Naive thymus-derived CD8-positive, alpha-beta T cell (primary cell): ENCODE results near the gene CCDC38. TPM values are rescaled to one million over a fixed set of nuclear protein-coding genes. Genes with fewer than 3 reads are reported as not detected.
A peak's percentile ranks its signal among the peaks of the same experiment; 100 is the strongest.

ENCODE experiments used
- ATAC-seq, 2 donors: fragments of 150-1000 bp; cut with Tn5 transposase in 1 of 2; sonication (Bioruptor Pico), chemical (Tn5 transposase) in 1 of 2; 1 replicate in 1 of 2; 2 replicates in 1 of 2; pipeline ENCODE4 v1.10.0; 2021; ENCODE audit warnings: mild to moderate bottlenecking in 2 of 2, moderate library complexity in 2 of 2
- POLR2A ChIA-PET: fragments of 350-600 bp; sonication (Branson Sonifier 250); formaldehyde crosslinking; loops from one replicate; lab custom pipeline; 2021; ENCODE audit warnings: antibody characterized with exemption; lab: Charles Lee
- DNase-seq, 10 donors: peaks; one replicate each; pipeline versions ENCODE4 v3.0.0 to v3.0.0-alpha.2; 2020 to 2022
- H3K27ac Mint-ChIP-seq, 10 donors: one replicate each; pipeline ENCODE4 v1.8.0; 2020 to 2022; ENCODE audit warnings: mild to moderate bottlenecking in 10 of 10, mixed read lengths in 10 of 10, moderate library complexity in 4 of 10, inconsistent platforms in 1 of 10
- H3K27me3 Mint-ChIP-seq, 5 donors: one replicate each; pipeline ENCODE4 v1.8.0; 2021 to 2022; ENCODE audit warnings: mixed read lengths in 5 of 5
- H3K36me3 Mint-ChIP-seq, 3 donors: one replicate each; pipeline ENCODE4 v1.8.0; 2020 to 2022; ENCODE audit warnings: mixed read lengths in 3 of 3, mild to moderate bottlenecking in 2 of 3, inconsistent platforms in 1 of 3
- H3K4me1 Mint-ChIP-seq, 4 donors: one replicate each; pipeline ENCODE4 v1.8.0; 2021 to 2022; ENCODE audit warnings: mixed read lengths in 4 of 4
- H3K4me3 Mint-ChIP-seq, 10 donors: one replicate each; pipeline ENCODE4 v1.8.0; 2020 to 2022; ENCODE audit warnings: mild to moderate bottlenecking in 10 of 10, mixed read lengths in 10 of 10, moderate library complexity in 6 of 10, inconsistent platforms in 1 of 10
- H3K9me3 Mint-ChIP-seq, 9 donors: one replicate each; pipeline ENCODE4 v1.8.0; 2020 to 2022; ENCODE audit warnings: mixed read lengths in 9 of 9, mild to moderate bottlenecking in 3 of 9, inconsistent platforms in 1 of 9, moderate library complexity in 1 of 9
- polyA plus RNA-seq, 3 donors: library from polyadenylated mRNA; unstranded; fragments of 300-500 nt; fragmentation: Illumina TruSeq; gene quantifications; one replicate each; pipeline ENCODE4 v1.2.3, GENCODE V29; 2021
- total RNA-seq, 8 experiments: library from RNA in 2 of 8; stranded (reverse) in 2 of 8; gene quantifications; one replicate each; pipeline ENCODE4 v1.2.3 and lab custom pipeline; 2021 to 2026

CCDC38 gene
- total and polyA plus RNA-seq, 5 experiments from 2014 or later, result 0.39 to 0.88 TPM; not detected in 3

GRCh38 chr12:95898081-95898480, 44.3 kb downstream of the CCDC38 start:
- Mint-ChIP-seq H3K9me3 (peaks cover 0 to 3% (median under 1%) of the 10 kb centered on the region in 9 donors), H3K27me3 (peaks cover 13 to 23% (median 14%) of the 10 kb centered on the region in 5 donors), H3K36me3 (peaks cover 0 to under 1% (median under 1%) of the 10 kb centered on the region in 3 donors), H3K4me1 (no peaks in the 10 kb centered on the region), H3K4me3 (no peak overlapping the region), H3K27ac (no peak overlapping the region)
- POLR2A ChIA-PET, result no interaction called here
- DNase-seq, result no peak
- no peak for ATAC-seq

GRCh38 chr12:95896846-95897245, 45.6 kb downstream of the CCDC38 start:
- H3K36me3 Mint-ChIP-seq, result no peaks in the 10 kb centered on the region
- no peak overlapping the region for H3K4me3 Mint-ChIP-seq
- no peak overlapping the region for H3K27ac Mint-ChIP-seq
- DNase-seq, result no peak
- H3K9me3 Mint-ChIP-seq, result no peaks in the 10 kb centered on the region
- no peak for ATAC-seq
- peaks cover 12 to 24% (median 13%) of the 10 kb centered on the region in 5 donors for H3K27me3 Mint-ChIP-seq
- POLR2A ChIA-PET, result no interaction called here
- H3K4me1 Mint-ChIP-seq, result no peaks in the 10 kb centered on the region

GRCh38 chr12:95890958-95891357, 51.5 kb downstream of the CCDC38 start:
- Mint-ChIP-seq H3K4me1 (no peaks in the 10 kb centered on the region), H3K27ac (no peak overlapping the region), H3K4me3 (no peak overlapping the region), H3K27me3 (peaks cover 8 to 17% (median 11%) of the 10 kb centered on the region in 5 donors), H3K9me3 (no peaks in the 10 kb centered on the region), H3K36me3 (no peaks in the 10 kb centered on the region)
- POLR2A ChIA-PET, result no interaction called here
- DNase-seq (no peak), ATAC-seq (no peak)

GRCh38 chr12:95887311-95887710, 55.1 kb downstream of the CCDC38 start:
- peaks cover 0 to 3% (median 0%) of the 10 kb centered on the region in 9 donors for H3K9me3 Mint-ChIP-seq
- no peak for ATAC-seq
- DNase-seq, result no peak
- no peak overlapping the region for H3K4me3 Mint-ChIP-seq
- no peaks in the 10 kb centered on the region for H3K4me1 Mint-ChIP-seq
- no peak overlapping the region for H3K27ac Mint-ChIP-seq
- H3K27me3 Mint-ChIP-seq, result peaks cover 0 to 7% (median 3%) of the 10 kb centered on the region in 5 donors
- POLR2A ChIA-PET, result no interaction called here
- H3K36me3 Mint-ChIP-seq, result peaks cover 0 to 2% (median 0%) of the 10 kb centered on the region in 3 donors

- no peak for DNase-seq
- peaks cover 0 to 3% (median 0%) of the 10 kb centered on the region in 9 donors for H3K9me3 Mint-ChIP-seq
- H3K36me3 Mint-ChIP-seq, result peaks cover 0 to 2% (median 0%) of the 10 kb centered on the region in 3 donors
- no peak overlapping the region for H3K27ac Mint-ChIP-seq
- H3K4me3 Mint-ChIP-seq, result no peak overlapping the region
- POLR2A ChIA-PET, result no interaction called here
- H3K27me3 Mint-ChIP-seq, result peaks cover 0 to 7% (median 3%) of the 10 kb centered on the region in 5 donors
- ATAC-seq, result no peak
- no peaks in the 10 kb centered on the region for H3K4me1 Mint-ChIP-seq
Observed at GRCh38 chr12:95884998-95885397, 57.4 kb downstream of the CCDC38 start.

- ATAC-seq (no peak), DNase-seq (no peak)
- H3K27ac Mint-ChIP-seq, result no peak overlapping the region
- H3K27me3 Mint-ChIP-seq, result peaks cover 0 to 4% (median 0%) of the 10 kb centered on the region in 5 donors
- POLR2A ChIA-PET, result no interaction called here
- H3K9me3 Mint-ChIP-seq, result peaks cover 0 to 3% (median 0%) of the 10 kb centered on the region in 9 donors
- no peak overlapping the region for H3K4me3 Mint-ChIP-seq
- H3K36me3 Mint-ChIP-seq, result peaks cover 0 to 2% (median 0%) of the 10 kb centered on the region in 3 donors
- H3K4me1 Mint-ChIP-seq, result no peaks in the 10 kb centered on the region
Observed at GRCh38 chr12:95882873-95883272, 59.5 kb downstream of the CCDC38 start.

GRCh38 chr12:95882080-95882479, 60.3 kb downstream of the CCDC38 start:
- H3K36me3 Mint-ChIP-seq, result peaks cover 0 to 2% (median 0%) of the 10 kb centered on the region in 3 donors
- no peak overlapping the region for H3K4me3 Mint-ChIP-seq
- DNase-seq (no peak), ATAC-seq (no peak)
- POLR2A ChIA-PET, result no interaction called here
- peaks cover 0 to 2% (median 0%) of the 10 kb centered on the region in 5 donors for H3K27me3 Mint-ChIP-seq
- H3K27ac Mint-ChIP-seq, result no peak overlapping the region
- H3K9me3 Mint-ChIP-seq, result peaks cover 0 to 3% (median 0%) of the 10 kb centered on the region in 9 donors
- no peaks in the 10 kb centered on the region for H3K4me1 Mint-ChIP-seq

- H3K9me3 Mint-ChIP-seq, result peaks cover 0 to 3% (median 0%) of the 10 kb centered on the region in 9 donors
- no peak for ATAC-seq
- DNase-seq, result no peak
- H3K27me3 Mint-ChIP-seq, result peaks cover 0 to 2% (median 0%) of the 10 kb centered on the region in 5 donors
- POLR2A ChIA-PET, result no interaction called here
- H3K27ac Mint-ChIP-seq, result no peak overlapping the region
- peaks cover 0 to 2% (median 0%) of the 10 kb centered on the region in 3 donors for H3K36me3 Mint-ChIP-seq
- H3K4me1 Mint-ChIP-seq, result no peaks in the 10 kb centered on the region
- H3K4me3 Mint-ChIP-seq, result no peak overlapping the region
Observed at GRCh38 chr12:95881331-95881955, 61.0 kb downstream of the CCDC38 start.

GRCh38 chr12:95880895-95881294, 61.5 kb downstream of the CCDC38 start:
- H3K36me3 Mint-ChIP-seq, result peaks cover 0 to 5% (median 0%) of the 10 kb centered on the region in 3 donors
- H3K27ac Mint-ChIP-seq, result no peak overlapping the region
- ATAC-seq (no peak), DNase-seq (no peak)
- POLR2A ChIA-PET, result no interaction called here
- peaks cover 0 to 3% (median 0%) of the 10 kb centered on the region in 9 donors for H3K9me3 Mint-ChIP-seq
- H3K27me3 Mint-ChIP-seq, result peaks cover 0 to 1% (median 0%) of the 10 kb centered on the region in 5 donors
- no peaks in the 10 kb centered on the region for H3K4me1 Mint-ChIP-seq
- H3K4me3 Mint-ChIP-seq, result no peak overlapping the region

GRCh38 chr12:95877622-95878021, 64.8 kb downstream of the CCDC38 start:
- no peaks in the 10 kb centered on the region for H3K9me3 Mint-ChIP-seq
- peaks cover 2 to 17% (median 3%) of the 10 kb centered on the region in 3 donors for H3K36me3 Mint-ChIP-seq
- POLR2A ChIA-PET, result no interaction called here
- ATAC-seq (no peak), DNase-seq (no peak)
- H3K4me1 Mint-ChIP-seq, result peaks cover 0 to 2% (median 0%) of the 10 kb centered on the region in 4 donors
- peaks cover 0 to 1% (median 0%) of the 10 kb centered on the region in 5 donors for H3K27me3 Mint-ChIP-seq
- no peak overlapping the region for H3K4me3 Mint-ChIP-seq
- H3K27ac Mint-ChIP-seq, result no peak overlapping the region

GRCh38 chr12:95874452-95874851, 68.0 kb downstream of the CCDC38 start:
- ATAC-seq (no peak), DNase-seq (no peak)
- Mint-ChIP-seq H3K4me3 (no peak overlapping the region), H3K9me3 (no peaks in the 10 kb centered on the region), H3K27me3 (no peaks in the 10 kb centered on the region), H3K36me3 (peaks cover 3 to 33% (median 7%) of the 10 kb centered on the region in 3 donors), H3K4me1 (peaks cover 0 to 3% (median 1%) of the 10 kb centered on the region in 4 donors), H3K27ac (peak overlapping the region in 1 of 10 donors; percentile 20)
- POLR2A ChIA-PET, result no interaction called here

- ATAC-seq (no peak), DNase-seq (no peak)
- peaks cover 0 to 10% (median 1%) of the 10 kb centered on the region in 4 donors for H3K4me1 Mint-ChIP-seq
- POLR2A ChIA-PET, result no interaction called here
- H3K27me3 Mint-ChIP-seq, result no peaks in the 10 kb centered on the region
- no peaks in the 10 kb centered on the region for H3K9me3 Mint-ChIP-seq
- H3K4me3 Mint-ChIP-seq, result no peak overlapping the region
- no peak overlapping the region for H3K27ac Mint-ChIP-seq
- H3K36me3 Mint-ChIP-seq, result peaks cover 3 to 60% (median 9%) of the 10 kb centered on the region in 3 donors
Observed at GRCh38 chr12:95870897-95871296, 71.5 kb downstream of the CCDC38 start.

GRCh38 chr12:95863337-95863736, 79.1 kb downstream of the CCDC38 start:
- Mint-ChIP-seq H3K4me3 (no peak overlapping the region), H3K9me3 (no peaks in the 10 kb centered on the region), H3K27ac (no peak overlapping the region), H3K27me3 (no peaks in the 10 kb centered on the region), H3K4me1 (peaks cover 9 to 23% (median 16%) of the 10 kb centered on the region in 4 donors), H3K36me3 (peaks cover 0 to 64% (median 25%) of the 10 kb centered on the region in 3 donors)
- DNase-seq (no peak), ATAC-seq (no peak)
- POLR2A ChIA-PET, result no interaction called here
